GM23248 (cell line): ENCODE data around the gene ST8SIA4. TPM values are rescaled to one million over a fixed set of nuclear protein-coding genes. Genes with fewer than 3 reads are reported as not detected.

Source experiments
- DNase-seq: peaks from one replicate; pipeline ENCODE4 v3.0.0-alpha.2; 2015
- H2AFZ ChIP-seq: fragments of 200-600 bp; sonication (generic); 2 replicates; pipeline ENCODE4 v1.6.1; 2016; ENCODE audit warnings: antibody characterized with exemption
- H3F3A ChIP-seq: fragments of 200-600 bp; sonication (generic); 2 replicates; pipeline ENCODE4 v1.6.1; 2016; ENCODE audit warnings: mild to moderate bottlenecking, antibody characterized with exemption, mixed run types; ENCODE audit not compliant: insufficient read depth
- H3K27ac ChIP-seq: fragments of 200-600 bp; sonication (generic); 2 replicates; pipeline ENCODE4 v1.5.1; 2016; ENCODE audit warnings: mild to moderate bottlenecking
- H3K27me3 ChIP-seq: fragments of 200-600 bp; sonication (generic); replicated peaks from 2 replicates; pipeline ENCODE4 v1.6.1; 2016; ENCODE audit warnings: mild to moderate bottlenecking; ENCODE audit not compliant: insufficient read depth
- H3K36me3 ChIP-seq: fragments of 200-600 bp; sonication (generic); 2 replicates; pipeline ENCODE4 v1.6.1; 2016; ENCODE audit warnings: low read depth, mild to moderate bottlenecking
- H3K4me1 ChIP-seq: fragments of 200-600 bp; sonication (generic); 2 replicates; pipeline ENCODE4 v1.6.1; 2016; ENCODE audit warnings: mild to moderate bottlenecking; ENCODE audit not compliant: insufficient read depth
- H3K4me2 ChIP-seq: fragments of 200-600 bp; sonication (generic); one replicate; pipeline ENCODE4 v1.6.1; 2016; ENCODE audit warnings: mild to moderate bottlenecking; ENCODE audit not compliant: unreplicated experiment
- H3K4me3 ChIP-seq: fragments of 200-600 bp; sonication (generic); 2 replicates; pipeline ENCODE4 v1.5.1; 2016; ENCODE audit warnings: mild to moderate bottlenecking
- H3K79me2 ChIP-seq: fragments of 200-600 bp; sonication (generic); 2 replicates; pipeline ENCODE4 v1.6.1; 2016; ENCODE audit warnings: mild to moderate bottlenecking; ENCODE audit not compliant: insufficient read depth
- H3K9ac ChIP-seq: fragments of 200-600 bp; sonication (generic); 2 replicates; pipeline ENCODE4 v1.6.1; 2016; ENCODE audit warnings: mild to moderate bottlenecking
- H3K9me2 ChIP-seq: fragments of 200-600 bp; sonication (generic); 2 replicates; pipeline ENCODE4 v1.6.1; 2016; ENCODE audit warnings: mixed run types, mild to moderate bottlenecking, moderate library complexity; ENCODE audit not compliant: insufficient read depth
- H3K9me3 ChIP-seq: fragments of 200-600 bp; sonication (generic); one replicate; pipeline ENCODE4 v1.6.1; 2017; ENCODE audit warnings: low read depth
- H4K20me1 ChIP-seq: fragments of 200-600 bp; sonication (generic); 2 replicates; pipeline ENCODE4 v1.6.0; 2016; ENCODE audit not compliant: insufficient read depth
- EZH2 ChIP-seq: fragments of 200-600 bp; sonication (generic); IDR thresholded peaks from 2 replicates; pipeline ENCODE4 v1.6.1; 2018; ENCODE audit warnings: antibody characterized with exemption, mild to moderate bottlenecking; ENCODE audit not compliant: insufficient read depth, poor library complexity, severe bottlenecking
- EZH2phosphoT487 ChIP-seq: fragments of 200-600 bp; sonication (generic); IDR thresholded peaks from 2 replicates; pipeline ENCODE4 v1.6.1; 2018; ENCODE audit warnings: antibody characterized with exemption, moderate library complexity, mild to moderate bottlenecking, low read depth; ENCODE audit not compliant: insufficient read depth
- WGBS, 2 experiments: methylation state at CpG; one replicate each; pipeline ENCODE4 v1.1.6; 2015 to 2017; ENCODE audit warnings: low lambda C conversion rate in 2 of 2, low coverage in 1 of 2; ENCODE audit errors: missing lambda C conversion rate in 2 of 2; 5-methylcytosine and 5-hydroxymethylcytosine counted together
- in situ Hi-C: fragments of 300-500 bp; cut with MboI; formaldehyde crosslinking; loops from 2 replicates; pipeline ENCODE4 v1.15.0; 2020
- polyA plus RNA-seq: library from polyadenylated mRNA; unstranded; fragments of >200 nt; fragmentation: Nextera tagmentation; extraction: Ambion mirVana; gene quantifications from 2 replicates; pipeline ENCODE4 v1.2.1, GENCODE V29; 2016
- total RNA-seq: library from RNA; depleted of rRNA; stranded (reverse); fragments of >200 nt; shearing (Covaris generic); gene quantifications from 2 replicates; pipeline ENCODE4 v1.2.3, GENCODE V29; 2014

The ST8SIA4 gene
- total and polyA plus RNA-seq, 2 experiments from 2014 or later: under 0.01 TPM; not detected in 1

DNA sequence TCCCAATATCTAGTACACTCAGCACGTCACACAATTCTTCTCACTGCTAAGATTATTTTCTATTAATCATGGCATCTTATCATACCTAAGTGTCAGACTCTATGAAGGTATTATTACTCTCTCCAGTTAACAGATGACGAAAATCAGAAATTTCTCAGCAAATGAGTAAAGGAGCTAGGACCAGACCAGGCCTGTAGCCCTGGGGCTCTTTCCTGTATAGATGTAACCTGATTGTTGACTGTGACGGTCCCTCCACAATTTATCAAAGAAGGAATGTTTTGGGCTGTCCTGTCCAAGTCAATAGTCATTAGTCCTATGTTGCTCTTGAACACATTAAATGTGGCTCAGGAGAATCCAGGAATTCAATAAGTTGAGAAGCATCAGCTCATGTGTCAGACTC is 106.2 kb downstream of the ST8SIA4 start:
- no peak overlapping the region for H2AFZ ChIP-seq
- H3K9ac ChIP-seq: no peak overlapping the region
- no peaks in the 10 kb centered on the region for H3K79me2 ChIP-seq
- no peak overlapping the region for H3K4me3 ChIP-seq
- in situ Hi-C loops: no loop called here
- H3K27me3 ChIP-seq: no peaks in the 10 kb centered on the region
- 47 to 50% methylated on average over 3 of the region's 3 CpGs for WGBS, 2 experiments
- 0 out of 2 replicates have a peak, but pooled peaks cover 3% of the 10 kb centered on the region for H3F3A ChIP-seq
- H3K9me3 ChIP-seq: no peaks in the 10 kb centered on the region
- no peak for DNase-seq
- TF ChIP-seq EZH2 (no peak), EZH2phosphoT487 (no peak)
- no peak overlapping the region for H3K27ac ChIP-seq
- H3K4me1 ChIP-seq: no peaks in the 10 kb centered on the region; the same call in 1 of the 2 replicates
- H3K36me3 ChIP-seq: no peaks in the 10 kb centered on the region
- H4K20me1 ChIP-seq: no peaks in the 10 kb centered on the region
- H3K4me2 ChIP-seq: no peak overlapping the region
- no peaks in the 10 kb centered on the region for H3K9me2 ChIP-seq

DNA sequence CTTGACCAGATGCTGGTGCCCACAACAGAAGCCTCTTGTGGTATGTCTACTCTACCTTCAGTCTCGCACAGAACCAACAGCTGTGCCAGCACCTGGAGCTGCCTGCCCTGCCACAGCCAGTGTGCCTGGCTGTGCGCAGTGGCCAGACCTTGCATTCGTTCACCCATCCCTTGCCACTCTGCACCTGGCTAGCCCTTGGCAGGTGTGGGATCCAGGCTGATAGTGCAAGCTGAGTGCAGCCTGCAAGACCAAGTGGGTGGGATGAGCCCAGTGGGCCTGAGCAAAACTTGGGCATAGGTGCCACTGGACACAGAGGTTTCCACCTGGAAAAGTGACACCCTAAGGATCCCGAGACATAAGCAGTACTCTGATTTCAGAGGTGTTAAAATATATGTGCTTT is 108.2 kb downstream of the ST8SIA4 start:
- Histone ChIP-seq H3K4me2 (no peak overlapping the region), H3K9me2 (no peaks in the 10 kb centered on the region), H2AFZ (no peak overlapping the region), H3K27ac (no peak overlapping the region), H3K9ac (no peak overlapping the region), H3K79me2 (no peaks in the 10 kb centered on the region), H3F3A (0 out of 2 replicates have a peak, but pooled peaks cover 3% of the 10 kb centered on the region), H4K20me1 (no peaks in the 10 kb centered on the region), H3K4me1 (no peaks in the 10 kb centered on the region; the same call in 1 of the 2 replicates), H3K27me3 (no peaks in the 10 kb centered on the region), H3K9me3 (no peaks in the 10 kb centered on the region), H3K4me3 (no peak overlapping the region), H3K36me3 (no peaks in the 10 kb centered on the region)
- in situ Hi-C loops: no loop called here
- no peak for DNase-seq
- TF ChIP-seq EZH2 (no peak), EZH2phosphoT487 (no peak)
- 63 to 72% methylated on average over 4 of the region's 4 CpGs for WGBS, 2 experiments

DNA sequence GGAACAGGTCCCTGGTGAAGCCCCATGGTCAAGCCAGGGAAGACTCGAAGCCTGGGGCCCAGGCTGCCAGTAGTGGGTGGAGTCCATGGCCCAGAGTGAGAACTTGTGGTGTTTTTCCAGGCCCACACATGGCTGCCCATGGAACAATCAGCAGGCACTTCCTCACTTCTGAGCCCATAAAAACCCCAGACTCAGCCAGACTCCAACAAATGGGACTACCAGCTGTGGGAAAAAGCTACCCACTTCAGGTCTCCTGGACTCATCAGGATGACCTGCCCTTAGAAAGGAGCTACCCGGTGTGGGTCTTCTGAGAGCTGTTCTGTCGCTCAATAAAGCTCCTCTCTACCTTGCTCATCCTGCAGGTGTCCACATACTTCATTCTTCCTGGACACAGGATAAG is 108.9 kb downstream of the ST8SIA4 start:
- Histone ChIP-seq H3K36me3 (no peaks in the 10 kb centered on the region), H3K9ac (no peak overlapping the region), H3K79me2 (no peaks in the 10 kb centered on the region), H3K4me1 (no peaks in the 10 kb centered on the region; the same call in 1 of the 2 replicates), H3K9me2 (no peaks in the 10 kb centered on the region), H3K4me2 (no peak overlapping the region), H3F3A (0 out of 2 replicates have a peak, but pooled peaks cover 3% of the 10 kb centered on the region), H3K9me3 (no peaks in the 10 kb centered on the region), H3K27me3 (no peaks in the 10 kb centered on the region), H2AFZ (no peak overlapping the region), H3K4me3 (no peak overlapping the region), H4K20me1 (no peaks in the 10 kb centered on the region), H3K27ac (no peak overlapping the region)
- TF ChIP-seq EZH2 (no peak), EZH2phosphoT487 (no peak)
- WGBS, 2 experiments: 24 to 30% methylated on average over 3 of the region's 3 CpGs
- DNase-seq: no peak
- in situ Hi-C loops: no loop called here

DNA sequence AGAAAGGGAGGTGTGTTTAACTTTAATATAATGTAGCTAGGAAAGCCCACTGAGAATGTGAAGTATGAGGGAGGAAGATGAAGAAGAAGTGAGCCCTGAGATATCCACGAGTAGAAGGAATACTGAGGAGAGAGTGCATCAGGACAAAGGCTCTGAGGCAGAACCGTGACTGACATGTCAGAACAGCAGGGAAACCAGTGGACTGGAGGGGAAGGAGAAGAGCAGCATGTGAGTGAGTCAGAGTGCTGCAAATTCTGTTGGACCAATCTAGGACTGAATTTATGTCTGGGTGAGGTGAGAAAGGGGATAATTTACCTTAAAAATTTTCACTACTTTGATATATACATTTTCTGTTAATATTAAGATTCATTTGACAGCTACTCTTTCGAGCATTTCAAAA is 110.3 kb downstream of the ST8SIA4 start:
- H3F3A ChIP-seq: 0 out of 2 replicates have a peak, but pooled peaks cover 3% of the 10 kb centered on the region
- no peak overlapping the region for H3K4me3 ChIP-seq
- no peaks in the 10 kb centered on the region for H3K9me3 ChIP-seq
- no peaks in the 10 kb centered on the region for H3K79me2 ChIP-seq
- H3K4me1 ChIP-seq: no peaks in the 10 kb centered on the region
- no peaks in the 10 kb centered on the region for H3K27me3 ChIP-seq
- TF ChIP-seq EZH2: no peak
- no peak for TF ChIP-seq EZH2phosphoT487
- H3K9me2 ChIP-seq: no peaks in the 10 kb centered on the region
- no peaks in the 10 kb centered on the region for H4K20me1 ChIP-seq
- 10 to 25% methylated on average over 3 of the region's 3 CpGs for WGBS, 2 experiments
- no peak overlapping the region for H3K4me2 ChIP-seq
- H3K27ac ChIP-seq: no peak overlapping the region
- H2AFZ ChIP-seq: no peak overlapping the region
- DNase-seq: no peak
- in situ Hi-C loops: no loop called here
- no peak overlapping the region for H3K9ac ChIP-seq
- H3K36me3 ChIP-seq: no peaks in the 10 kb centered on the region

DNA sequence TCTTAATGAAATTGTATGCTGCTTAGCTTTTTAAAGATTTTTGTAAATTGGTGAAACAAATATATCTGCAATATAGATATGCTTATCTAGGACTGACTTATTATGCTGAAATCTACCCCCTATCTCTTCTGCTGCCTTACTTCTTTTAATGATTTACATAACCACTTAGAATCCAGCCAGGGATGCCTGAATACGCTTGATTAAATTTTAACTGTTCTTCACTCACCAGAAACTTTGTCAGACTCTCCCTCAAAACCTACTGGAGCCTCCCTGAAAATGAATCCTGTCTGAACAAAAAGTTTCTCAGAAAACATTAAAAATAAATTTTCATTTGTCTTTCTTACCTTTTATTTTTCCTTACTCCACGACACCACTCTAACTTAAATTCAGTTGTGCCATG is 111.7 kb downstream of the ST8SIA4 start:
- no peak for DNase-seq
- Histone ChIP-seq H3K4me3 (no peak overlapping the region), H3K4me1 (no peaks in the 10 kb centered on the region), H3K27me3 (no peaks in the 10 kb centered on the region), H3K4me2 (no peak overlapping the region), H3K79me2 (no peaks in the 10 kb centered on the region), H3K9me3 (no peaks in the 10 kb centered on the region), H3K9me2 (no peaks in the 10 kb centered on the region), H3F3A (no peaks in the 10 kb centered on the region), H4K20me1 (no peaks in the 10 kb centered on the region), H2AFZ (no peak overlapping the region), H3K27ac (no peak overlapping the region), H3K9ac (no peak overlapping the region), H3K36me3 (no peaks in the 10 kb centered on the region)
- TF ChIP-seq EZH2phosphoT487: no peak
- no peak for TF ChIP-seq EZH2
- WGBS, 2 experiments: 49 to 71% methylated on average over 2 of the region's 2 CpGs
- in situ Hi-C loops: no loop called here
